Heart left ventricle (tissue), 13 donors: Measurements from ENCODE around the gene SRPX2.

ENCODE experiments used
- POLR2A ChIP-seq, 2 donors: fragments of 450-650 bp; IDR thresholded peaks; one replicate each; pipeline ENCODE4 v1.6.1; 2017; ENCODE audit warnings: antibody characterized with exemption in 2 of 2, mild to moderate bottlenecking in 2 of 2, moderate library complexity in 2 of 2
- TF ChIP-seq, protein P1 (sequence below), 12 donors: fragments of 200-600 bp; sonication (generic) in 4 of 12; IDR thresholded peaks; one replicate each; pipeline versions ENCODE4 v1.5.0 to v1.8.0; 2018 to 2022; ENCODE audit warnings: antibody characterized with exemption in 12 of 12, mild to moderate bottlenecking in 5 of 12
- donor health status: ischemic (EF 13 %, LVEDD 7.1; RV severe dilation, severe dysfunction).
- donor health status: DM: no; HTN: yes; CAD: no.
- donor health status: DM: no; HTN: no; CAD: no.
- donor health status: ischemic (EF 25% LVEDD 6.9; RV normal size, moderate dysfunction).
- donor health status: ischemic (EF 25% LVEDD 5.7; RV mildly dilated, moderate dysfunction).
- donor health status: ischemic (EF 35%, LVEDD 5.7; RV mildly dilated, moderate dysfunction).
- donor health status: nonischemic (EF 11% LVEDD 7.7; RV severe dilation, severe dysfunction).
- donor health status: DM: yes; HTN: yes; CAD: no.
- donor health status: PGD.
- donor health status: ischemic (EF 29% LVEDD 5.4; RV normal size, mild dysfunction).
- donor health status: nonischemic (EF 23%, LVEDD 6.1; RV moderate dilation, normal function).

DNA sequence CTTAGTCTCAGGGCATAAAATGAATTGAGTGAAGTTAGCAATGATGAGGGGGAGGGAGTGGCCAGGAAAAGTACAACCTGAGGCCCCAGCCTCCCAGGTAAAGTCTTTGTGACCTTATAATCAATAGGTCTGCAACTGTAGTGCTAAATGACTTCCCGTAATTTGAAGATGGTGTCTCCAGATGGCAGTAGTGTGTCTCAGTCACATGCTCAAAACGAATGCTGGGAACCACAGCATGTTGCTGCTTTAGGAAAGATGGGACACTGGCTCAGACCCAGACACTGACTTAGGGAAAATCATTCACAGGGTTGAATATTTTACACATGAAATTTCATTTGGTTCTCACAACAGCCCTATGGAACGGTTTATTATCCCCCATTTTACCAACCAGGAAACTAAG, 10.3 kb downstream of the SRPX2 start:
- TF ChIP-seq, protein P1, sequence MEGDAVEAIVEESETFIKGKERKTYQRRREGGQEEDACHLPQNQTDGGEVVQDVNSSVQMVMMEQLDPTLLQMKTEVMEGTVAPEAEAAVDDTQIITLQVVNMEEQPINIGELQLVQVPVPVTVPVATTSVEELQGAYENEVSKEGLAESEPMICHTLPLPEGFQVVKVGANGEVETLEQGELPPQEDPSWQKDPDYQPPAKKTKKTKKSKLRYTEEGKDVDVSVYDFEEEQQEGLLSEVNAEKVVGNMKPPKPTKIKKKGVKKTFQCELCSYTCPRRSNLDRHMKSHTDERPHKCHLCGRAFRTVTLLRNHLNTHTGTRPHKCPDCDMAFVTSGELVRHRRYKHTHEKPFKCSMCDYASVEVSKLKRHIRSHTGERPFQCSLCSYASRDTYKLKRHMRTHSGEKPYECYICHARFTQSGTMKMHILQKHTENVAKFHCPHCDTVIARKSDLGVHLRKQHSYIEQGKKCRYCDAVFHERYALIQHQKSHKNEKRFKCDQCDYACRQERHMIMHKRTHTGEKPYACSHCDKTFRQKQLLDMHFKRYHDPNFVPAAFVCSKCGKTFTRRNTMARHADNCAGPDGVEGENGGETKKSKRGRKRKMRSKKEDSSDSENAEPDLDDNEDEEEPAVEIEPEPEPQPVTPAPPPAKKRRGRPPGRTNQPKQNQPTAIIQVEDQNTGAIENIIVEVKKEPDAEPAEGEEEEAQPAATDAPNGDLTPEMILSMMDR (IDR thresholded peaks at IDR 0.05) = peak in 3 of 12 donors; percentile 9 to 22 (median 20)
- TF ChIP-seq POLR2A (IDR thresholded peaks at IDR 0.05) = no peak
